Ishikawa (cell line): Measurements from ENCODE around the gene GABRB1.

Experiments used
- CEBPB ChIP-seq: IDR thresholded peaks from 2 replicates; pipeline ENCODE4 v1.6.1; 2012
- CREB1 ChIP-seq: IDR thresholded peaks from 2 replicates; pipeline ENCODE4 v1.6.1; 2012; ENCODE audit warnings: low read depth
- EGR1 ChIP-seq: IDR thresholded peaks from 2 replicates; pipeline ENCODE4 v1.6.1; 2012
- EP300 ChIP-seq: IDR thresholded peaks from 2 replicates; pipeline ENCODE4 v1.6.1; 2012; ENCODE audit warnings: borderline replicate concordance
- FOXM1 ChIP-seq: IDR thresholded peaks from 2 replicates; pipeline ENCODE4 v1.6.1; 2012; ENCODE audit warnings: low read depth, borderline replicate concordance
- NFIC ChIP-seq: IDR thresholded peaks from 2 replicates; pipeline ENCODE4 v1.6.1; 2012
- RAD21 ChIP-seq: IDR thresholded peaks from 2 replicates; pipeline ENCODE4 v1.6.1; 2012; ENCODE audit warnings: low read depth
- REST ChIP-seq: IDR thresholded peaks from 2 replicates; pipeline ENCODE4 v1.6.1; 2012; ENCODE audit warnings: low read depth, mild to moderate bottlenecking
- TAF1 ChIP-seq: IDR thresholded peaks from 2 replicates; pipeline ENCODE4 v1.6.1; 2012; ENCODE audit warnings: low read depth, mild to moderate bottlenecking
- TCF12 ChIP-seq: IDR thresholded peaks from 2 replicates; pipeline ENCODE4 v1.6.1; 2012; ENCODE audit warnings: low read depth
- USF1 ChIP-seq: IDR thresholded peaks from 2 replicates; pipeline ENCODE4 v1.6.1; 2012
- YY1 ChIP-seq: IDR thresholded peaks from 2 replicates; pipeline ENCODE4 v1.6.1; 2012; ENCODE audit warnings: low read depth
- ZBTB7A ChIP-seq: IDR thresholded peaks from 2 replicates; pipeline ENCODE4 v1.6.1; 2012; ENCODE audit warnings: low read depth

GRCh38 chr4:47167081-47168035 lies 136.0 kb downstream of the GABRB1 start:
- no peak for TF ChIP-seq TCF12
- TF ChIP-seq REST: no peak
- no peak for TF ChIP-seq RAD21
- no peak for TF ChIP-seq TAF1
- no peak for TF ChIP-seq YY1
- TF ChIP-seq USF1: no peak
- no peak for TF ChIP-seq CREB1
- no peak for TF ChIP-seq NFIC
- no peak for TF ChIP-seq FOXM1
- no peak for TF ChIP-seq EP300
- no peak for TF ChIP-seq CEBPB
- TF ChIP-seq EGR1: no peak
- TF ChIP-seq ZBTB7A: no peak
